ENCODE data around the gene MRPL38.

- TF ChIP-seq CTCF (IDR thresholded peaks at IDR 0.05; ENCODE audit: low read depth, low read length, missing input control): no peak
- TF ChIP-seq YY1 (IDR thresholded peaks at IDR 0.05): no peak
- TF ChIP-seq RAD21 (IDR thresholded peaks at IDR 0.05): no peak
- no peak for TF ChIP-seq TAF1 (conservative IDR thresholded peaks at IDR 0.05)
- TF ChIP-seq EGR1 (IDR thresholded peaks at IDR 0.05; ENCODE audit: low read depth in 2 of 2): no peak
- TF ChIP-seq HNF4G (IDR thresholded peaks at IDR 0.05): no peak
Measured at GRCh38 chr17:75872434-75873351, 32.0 kb downstream of the MRPL38 start.
